IMR-90 (cell line): ENCODE results near the gene TOR1A. TPM values are rescaled to one million over a fixed set of nuclear protein-coding genes. Genes with fewer than 3 reads are reported as not detected.
A peak's percentile ranks its signal among the peaks of the same experiment; 100 is the strongest.

Experiments
- ATAC-seq: fragments of 200-7000 bp; cut with Tn5 transposase; 2 replicates; pipeline ENCODE4 v1.9.1; 2020; ENCODE audit warnings: low read depth, mild to moderate bottlenecking, moderate library complexity
- BruUV-seq: library from RNA; stranded (reverse); fragments of 400-500 nt; replicated peaks from 2 replicates; lab custom pipeline; 2021; lab: Mats Ljungman, UMichigan
- CTCF ChIA-PET: fragments of 300-600 bp; formaldehyde crosslinking; extraction: SDS; loops from one replicate; lab custom pipeline; 2021; ENCODE audit warnings: antibody characterized with exemption; lab: Yijun Ruan, JAX
- POLR2A ChIA-PET: fragments of 300-600 bp; sonication (Branson Sonifier 250); formaldehyde crosslinking; loops from one replicate; lab custom pipeline; 2022; ENCODE audit warnings: antibody characterized with exemption; ENCODE audit not compliant: unreplicated experiment; lab: Charles Lee
- DNase-seq: peaks from one replicate; pipeline ENCODE4 v3.0.0; 2013
- H2AFZ ChIP-seq: replicated peaks from 2 replicates; pipeline ENCODE3; 2013; ENCODE audit warnings: low read length, mild to moderate bottlenecking; ENCODE audit not compliant: poor library complexity
- H2AK5ac ChIP-seq: 2 replicates; pipeline ENCODE4 v1.6.1; 2013; ENCODE audit warnings: low read depth, low read length, inconsistent platforms
- H2AK9ac ChIP-seq: replicated peaks from 2 replicates; pipeline ENCODE3; 2013; ENCODE audit warnings: mild to moderate bottlenecking, low read depth, low read length, moderate library complexity; ENCODE audit not compliant: poor library complexity
- H2BK120ac ChIP-seq: 2 replicates; pipeline ENCODE4 v1.6.1; 2013; ENCODE audit warnings: low read depth, low read length, inconsistent platforms
- H2BK15ac ChIP-seq: 3 replicates; pipeline ENCODE4 v1.6.1; 2013; ENCODE audit warnings: low read depth, low read length, inconsistent platforms
- H2BK20ac ChIP-seq: 2 replicates; pipeline ENCODE4 v1.6.1; 2013; ENCODE audit warnings: low read depth, mild to moderate bottlenecking, inconsistent platforms, low read length, moderate library complexity
- H2BK5ac ChIP-seq: 2 replicates; pipeline ENCODE4 v1.6.1; 2013; ENCODE audit warnings: mild to moderate bottlenecking, low read depth, low read length, inconsistent platforms; ENCODE audit not compliant: poor library complexity, severe bottlenecking
- H3K14ac ChIP-seq: replicated peaks from 2 replicates; pipeline ENCODE4 v1.6.1; 2013; ENCODE audit warnings: low read depth, low read length, inconsistent platforms
- H3K18ac ChIP-seq: 2 replicates; pipeline ENCODE4 v1.6.1; 2013; ENCODE audit warnings: low read depth, low read length, control low read depth
- H3K23ac ChIP-seq: 2 replicates; pipeline ENCODE4 v1.6.1; 2013; ENCODE audit warnings: low read depth, low read length, inconsistent platforms
- H3K27ac ChIP-seq: 2 replicates; pipeline ENCODE4 v1.5.1; 2013; ENCODE audit warnings: mild to moderate bottlenecking, control low read depth, low read length; ENCODE audit not compliant: insufficient read depth
- H3K27me3 ChIP-seq: 2 replicates; pipeline ENCODE4 v1.6.1; 2013; ENCODE audit warnings: low read length; ENCODE audit not compliant: control insufficient read depth, insufficient read depth
- H3K36me3 ChIP-seq: 2 replicates; pipeline ENCODE4 v1.6.1; 2013; ENCODE audit warnings: low read length, mixed read lengths; ENCODE audit not compliant: control insufficient read depth, insufficient read depth
- H3K4ac ChIP-seq: 2 replicates; pipeline ENCODE4 v1.6.1; 2013; ENCODE audit warnings: low read depth, low read length, inconsistent platforms
- H3K4me1 ChIP-seq: 2 replicates; pipeline ENCODE4 v1.6.1; 2013; ENCODE audit warnings: low read length, mixed read lengths; ENCODE audit not compliant: control insufficient read depth, insufficient read depth
- H3K4me2 ChIP-seq: 2 replicates; pipeline ENCODE4 v1.6.1; 2013; ENCODE audit warnings: low read depth, mild to moderate bottlenecking, control low read depth, low read length, moderate library complexity
- H3K4me3 ChIP-seq: 2 replicates; pipeline ENCODE4 v1.5.1; 2013; ENCODE audit warnings: low read depth, mild to moderate bottlenecking, control low read depth, low read length, moderate library complexity; ENCODE audit not compliant: insufficient read depth
- H3K56ac ChIP-seq: 2 replicates; pipeline ENCODE4 v1.6.1; 2013; ENCODE audit warnings: low read length, inconsistent platforms; ENCODE audit not compliant: insufficient read depth; ENCODE audit errors: extremely low read depth
- H3K79me1 ChIP-seq, 2 experiments: 2 replicates each; pipeline ENCODE4 v1.6.1; 2013; ENCODE audit warnings: low read length in 2 of 2, inconsistent platforms in 1 of 2, low read depth in 1 of 2
- H3K9ac ChIP-seq: 2 replicates; pipeline ENCODE4 v1.6.1; 2013; ENCODE audit warnings: low read depth, low read length, control low read depth
- H3K9me1 ChIP-seq: 2 replicates; pipeline ENCODE4 v1.6.1; 2013; ENCODE audit warnings: low read length, inconsistent platforms; ENCODE audit not compliant: insufficient read depth
- H3K9me3 ChIP-seq: 2 replicates; pipeline ENCODE4 v1.6.1; 2013; ENCODE audit warnings: low read length; ENCODE audit not compliant: control insufficient read depth, insufficient read depth
- H4K20me1 ChIP-seq: 2 replicates; pipeline ENCODE4 v1.6.1; 2013; ENCODE audit warnings: low read length, inconsistent platforms; ENCODE audit not compliant: insufficient read depth
- H4K5ac ChIP-seq: 2 replicates; pipeline ENCODE4 v1.6.1; 2013; ENCODE audit warnings: mild to moderate bottlenecking, low read depth, low read length, control low read depth
- H4K8ac ChIP-seq, 2 experiments: 2 replicates each; pipeline ENCODE4 v1.6.1; 2013; ENCODE audit warnings: low read depth in 2 of 2, low read length in 2 of 2, control low read depth in 1 of 2, inconsistent platforms in 1 of 2
- H4K91ac ChIP-seq: 2 replicates; pipeline ENCODE4 v1.6.1; 2013; ENCODE audit warnings: low read depth, low read length, inconsistent platforms; ENCODE audit not compliant: insufficient read depth
- BHLHE40 ChIP-seq: fragments of 150-350 bp; IDR thresholded peaks from 2 replicates; pipeline ENCODE4 v1.6.1; 2016; ENCODE audit warnings: mild to moderate bottlenecking, low read depth, low read length
- CEBPB ChIP-seq: IDR thresholded peaks from 2 replicates; pipeline ENCODE4 v1.6.1; 2012; ENCODE audit warnings: low read depth, low read length, improper control_type of control experiment
- CHD1 ChIP-seq: IDR thresholded peaks from 2 replicates; pipeline ENCODE4 v1.6.1; 2012; ENCODE audit warnings: low read depth, low read length, improper control_type of control experiment
- CTCF ChIP-seq: conservative IDR thresholded peaks from 2 replicates; pipeline ENCODE4 v1.5.1; 2012; ENCODE audit warnings: mild to moderate bottlenecking, low read depth, low read length, improper control_type of control experiment
- FOS ChIP-seq: fragments of 150-350 bp; IDR thresholded peaks from 2 replicates; pipeline ENCODE4 v1.6.1; 2016; ENCODE audit warnings: low read depth, low read length
- MAFK ChIP-seq: IDR thresholded peaks from 2 replicates; pipeline ENCODE4 v1.6.1; 2012; ENCODE audit warnings: low read depth, low read length, improper control_type of control experiment
- MAZ ChIP-seq: IDR thresholded peaks from 2 replicates; pipeline ENCODE4 v1.6.1; 2012; ENCODE audit warnings: low read depth, mild to moderate bottlenecking, low read length, improper control_type of control experiment, moderate library complexity, borderline replicate concordance
- MXI1 ChIP-seq: IDR thresholded peaks from 2 replicates; pipeline ENCODE4 v1.6.1; 2012; ENCODE audit warnings: low read depth, mild to moderate bottlenecking, low read length, moderate library complexity, borderline replicate concordance
- NFE2L2 ChIP-seq: fragments of 150-350 bp; IDR thresholded peaks from 2 replicates; pipeline ENCODE4 v1.6.1; 2016; ENCODE audit warnings: low read depth, mild to moderate bottlenecking, low read length
- POLR2A ChIP-seq: IDR thresholded peaks from 2 replicates; pipeline ENCODE4 v1.6.1; 2012; ENCODE audit warnings: mild to moderate bottlenecking, low read depth, low read length
- RAD21 ChIP-seq: IDR thresholded peaks from 2 replicates; pipeline ENCODE4 v1.6.1; 2012; ENCODE audit warnings: low read length, improper control_type of control experiment
- RCOR1 ChIP-seq: IDR thresholded peaks from 2 replicates; pipeline ENCODE4 v1.6.1; 2012; ENCODE audit warnings: mild to moderate bottlenecking, low read length, improper control_type of control experiment; ENCODE audit not compliant: insufficient replicate concordance
- RFX5 ChIP-seq: IDR thresholded peaks from 2 replicates; pipeline ENCODE4 v1.8.0; 2012; ENCODE audit warnings: low read depth, mild to moderate bottlenecking, low read length, moderate library complexity
- SMC3 ChIP-seq: fragments of 150-350 bp; IDR thresholded peaks from 2 replicates; pipeline ENCODE4 v1.6.1; 2016; ENCODE audit warnings: low read depth, mild to moderate bottlenecking, antibody characterized with exemption, low read length, moderate library complexity
- WGBS, 2 experiments: methylation state at CpG; one replicate each; pipeline versions ENCODE4 v1.1.5 to v1.1.7; 2013; ENCODE audit warnings: missing lambda C conversion rate in 2 of 2; ENCODE audit not compliant: insufficient read length in 1 of 2; ENCODE audit errors: extremely low coverage in 2 of 2; 5-methylcytosine and 5-hydroxymethylcytosine counted together
- dilution Hi-C: fragments of 300-500 bp; cut with HindIII; formaldehyde crosslinking; loops from one replicate; pipeline ENCODE4 v1.14.3; 2018; ENCODE audit warnings: low sequenced_read_pairs; ENCODE audit not compliant: unreplicated experiment
- in situ Hi-C: fragments of 300-500 bp; cut with MboI; formaldehyde crosslinking; loops from 3 replicates; pipeline ENCODE4 v1.14.3; 2019; ENCODE audit warnings: low sequenced_read_pairs, inconsistent platforms, mixed read lengths
- intact Hi-C: fragments of 100-400 bp; cut with micrococcal nuclease; formaldehyde crosslinking; loops from 2 replicates; pipeline ENCODE4 v1.10.0; 2022
- polyA plus RNA-seq, 3 experiments: library from polyadenylated mRNA; depleted of rRNA; stranded (reverse); fragments of >200 nt; gene quantifications; 2 replicates each; pipeline ENCODE4 v1.2.3, GENCODE V29; 2012; ENCODE audit warnings: low replicate concordance in 1 of 3
- total RNA-seq: library from RNA; depleted of rRNA; stranded (reverse); fragments of >200 nt; gene quantifications from 2 replicates; pipeline ENCODE4 v1.2.3, GENCODE V29; 2012
- TF ChIP-seq, protein P1 (sequence below): fragments of 150-350 bp; IDR thresholded peaks from 2 replicates; pipeline ENCODE4 v1.6.1; 2016; ENCODE audit warnings: low read depth, mild to moderate bottlenecking, low read length, moderate library complexity, borderline replicate concordance
- TF ChIP-seq, protein P2 (sequence below): fragments of 150-350 bp; IDR thresholded peaks from 2 replicates; pipeline ENCODE4 v1.6.1; 2017; ENCODE audit warnings: mild to moderate bottlenecking, antibody characterized with exemption, low read length, low read depth

The TOR1A gene
- total and polyA plus RNA-seq, 2 of the 4 experiments (the other 2 are of a cell fraction), result 27.1 to 74.2 TPM

GRCh38 chr9:129835860-129836223 lies 11.9 kb upstream of the TOR1A start:
- Histone ChIP-seq H2BK15ac (no peak overlapping the region), H3K4me2 (peak overlapping the region; percentile 99), H3K23ac (peak overlapping the region; percentile 89), H3K9me3 (no peaks in the 10 kb centered on the region), H4K91ac (no peak overlapping the region), H2BK5ac (no peak overlapping the region), H2BK120ac (no peak overlapping the region), H3K9me1 (peaks cover 20% of the 10 kb centered on the region), H3K4me1 (peaks cover 13% of the 10 kb centered on the region), H2AK9ac (peak overlapping the region; percentile 95), H2AK5ac (peak overlapping the region; percentile 63; the same call in 1 of the 2 replicates), H2AFZ (peak overlapping the region; percentile 97), H3K14ac (peak overlapping the region; percentile 12), H4K20me1 (peaks cover 11% of the 10 kb centered on the region), H3K27me3 (no peaks in the 10 kb centered on the region), H3K79me1 (peaks cover 32 to 60% of the 10 kb centered on the region in 2 experiments), H4K8ac (peak overlapping the region in 1 of 2 experiments; percentile 44; a peak in 1 of 4 replicates), H3K27ac (peak overlapping the region; percentile 26), H3K36me3 (peaks cover 7% of the 10 kb centered on the region), H3K4ac (no peak overlapping the region), H2BK20ac (no peak overlapping the region), H4K5ac (no peak overlapping the region), H3K56ac (peak overlapping the region; percentile 68), H3K4me3 (peak overlapping the region; percentile 94), H3K9ac (peak overlapping the region; percentile 68), H3K18ac (no peak overlapping the region)
- ATAC-seq (no peak), DNase-seq (peak; percentile 40)
- POLR2A ChIA-PET, result no interaction called here
- BruUV-seq, result TSS peak; percentile 61
- in situ Hi-C loops, result no loop called here
- intact Hi-C loops, result loop anchor here (2.0 kb wide), 1 partner anchor 207 kb away; the partner anchor contains the start of gene FNBP1
- 3% methylated on average over 8 of the region's 19 CpGs; no CpG with 5 or more reads in 1 of the 2 experiments for WGBS, 2 experiments
- CTCF ChIA-PET, result no interaction called here
- dilution Hi-C loops, result no loop called here
- TF ChIP-seq MXI1 (no peak), RAD21 (no peak), SMC3 (no peak), NFE2L2 (no peak), CHD1 (no peak), RFX5 (no peak), MAFK (no peak), POLR2A (no peak), FOS (no peak), CEBPB (no peak), BHLHE40 (no peak), MAZ (no peak), CTCF (no peak), RCOR1 (no peak)
- TF ChIP-seq, protein P1, sequence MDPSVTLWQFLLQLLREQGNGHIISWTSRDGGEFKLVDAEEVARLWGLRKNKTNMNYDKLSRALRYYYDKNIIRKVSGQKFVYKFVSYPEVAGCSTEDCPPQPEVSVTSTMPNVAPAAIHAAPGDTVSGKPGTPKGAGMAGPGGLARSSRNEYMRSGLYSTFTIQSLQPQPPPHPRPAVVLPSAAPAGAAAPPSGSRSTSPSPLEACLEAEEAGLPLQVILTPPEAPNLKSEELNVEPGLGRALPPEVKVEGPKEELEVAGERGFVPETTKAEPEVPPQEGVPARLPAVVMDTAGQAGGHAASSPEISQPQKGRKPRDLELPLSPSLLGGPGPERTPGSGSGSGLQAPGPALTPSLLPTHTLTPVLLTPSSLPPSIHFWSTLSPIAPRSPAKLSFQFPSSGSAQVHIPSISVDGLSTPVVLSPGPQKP, result no peak
- TF ChIP-seq, protein P2, sequence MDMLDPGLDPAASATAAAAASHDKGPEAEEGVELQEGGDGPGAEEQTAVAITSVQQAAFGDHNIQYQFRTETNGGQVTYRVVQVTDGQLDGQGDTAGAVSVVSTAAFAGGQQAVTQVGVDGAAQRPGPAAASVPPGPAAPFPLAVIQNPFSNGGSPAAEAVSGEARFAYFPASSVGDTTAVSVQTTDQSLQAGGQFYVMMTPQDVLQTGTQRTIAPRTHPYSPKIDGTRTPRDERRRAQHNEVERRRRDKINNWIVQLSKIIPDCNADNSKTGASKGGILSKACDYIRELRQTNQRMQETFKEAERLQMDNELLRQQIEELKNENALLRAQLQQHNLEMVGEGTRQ, result no peak
